ENCODE data around the gene FBL.

The FBL gene

DNA sequence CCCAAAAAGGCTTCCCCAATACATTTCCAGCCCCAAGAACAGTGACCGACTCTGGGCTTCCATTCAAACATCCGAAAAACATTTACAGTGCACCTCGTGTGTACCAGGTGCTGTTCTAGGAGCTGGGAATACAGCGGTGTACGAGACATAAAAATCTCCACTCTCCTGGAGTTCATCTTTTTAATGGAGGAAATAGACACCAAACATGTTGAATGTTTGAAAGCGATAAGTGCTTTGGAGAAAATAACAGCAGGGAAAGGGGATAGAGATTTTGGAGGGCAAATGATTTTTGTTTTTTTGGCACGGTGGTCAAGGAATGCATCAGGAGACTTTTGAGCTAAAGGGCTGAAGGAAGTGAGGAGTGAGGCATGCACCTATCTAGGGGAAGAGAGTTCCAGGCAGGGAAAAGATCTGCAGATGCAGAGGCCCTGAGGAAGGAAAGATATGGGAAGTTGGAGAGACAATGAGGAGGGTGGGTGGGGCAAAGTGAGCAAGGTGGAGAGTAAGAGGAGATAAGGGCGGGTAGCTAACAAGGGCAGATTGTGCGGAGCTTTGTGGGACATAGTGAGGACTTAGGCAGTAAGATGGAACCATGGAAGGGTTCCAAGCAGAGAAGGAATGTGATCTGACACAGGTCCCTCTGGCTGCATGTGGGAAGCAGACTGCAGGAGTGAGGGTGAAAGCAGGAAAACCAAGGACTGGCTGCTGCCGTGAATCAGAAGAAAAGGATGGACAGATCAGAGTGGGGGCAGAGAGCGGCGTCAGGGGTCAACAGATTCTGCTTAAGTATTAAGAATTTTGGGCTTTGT lies 703 bp upstream of the FBL start:
- TF ChIP-seq, protein P1, sequence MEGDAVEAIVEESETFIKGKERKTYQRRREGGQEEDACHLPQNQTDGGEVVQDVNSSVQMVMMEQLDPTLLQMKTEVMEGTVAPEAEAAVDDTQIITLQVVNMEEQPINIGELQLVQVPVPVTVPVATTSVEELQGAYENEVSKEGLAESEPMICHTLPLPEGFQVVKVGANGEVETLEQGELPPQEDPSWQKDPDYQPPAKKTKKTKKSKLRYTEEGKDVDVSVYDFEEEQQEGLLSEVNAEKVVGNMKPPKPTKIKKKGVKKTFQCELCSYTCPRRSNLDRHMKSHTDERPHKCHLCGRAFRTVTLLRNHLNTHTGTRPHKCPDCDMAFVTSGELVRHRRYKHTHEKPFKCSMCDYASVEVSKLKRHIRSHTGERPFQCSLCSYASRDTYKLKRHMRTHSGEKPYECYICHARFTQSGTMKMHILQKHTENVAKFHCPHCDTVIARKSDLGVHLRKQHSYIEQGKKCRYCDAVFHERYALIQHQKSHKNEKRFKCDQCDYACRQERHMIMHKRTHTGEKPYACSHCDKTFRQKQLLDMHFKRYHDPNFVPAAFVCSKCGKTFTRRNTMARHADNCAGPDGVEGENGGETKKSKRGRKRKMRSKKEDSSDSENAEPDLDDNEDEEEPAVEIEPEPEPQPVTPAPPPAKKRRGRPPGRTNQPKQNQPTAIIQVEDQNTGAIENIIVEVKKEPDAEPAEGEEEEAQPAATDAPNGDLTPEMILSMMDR (conservative IDR thresholded peaks at IDR 0.05; ENCODE audit: control insufficient read depth, insufficient read depth, low read depth, low read length), result no peak
- no peak for DNase-seq (ENCODE audit: low read depth)

DNA sequence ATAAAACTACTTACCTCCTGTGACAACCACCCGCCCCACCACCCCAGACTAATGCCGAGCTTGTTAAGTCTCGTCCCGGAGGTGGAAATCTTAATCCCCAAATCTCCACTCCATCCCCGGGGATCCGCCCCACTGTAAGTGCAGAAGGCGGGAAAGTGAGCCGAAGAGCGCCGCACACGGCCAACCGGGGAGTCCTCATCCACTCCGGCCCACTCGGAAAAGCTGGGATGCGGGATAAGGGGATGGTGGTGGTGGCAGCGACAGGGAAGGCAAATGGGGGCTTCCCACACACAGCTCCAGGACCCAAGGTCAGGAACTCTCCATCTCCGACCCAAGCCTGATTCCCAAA lies 621 bp downstream of the FBL start:
- H3K4me3 ChIP-seq (ENCODE audit: control insufficient read depth, low read depth, low read length), result peak overlapping the region; percentile 95
- DNase-seq (ENCODE audit: low read depth), result no peak
- TF ChIP-seq, protein P1 (conservative IDR thresholded peaks at IDR 0.05; ENCODE audit: control insufficient read depth, insufficient read depth, low read depth, low read length), result no peak

More for the DNA sequence above, 703 bp upstream of the FBL start:
- H3K4me3 ChIP-seq (ENCODE audit: control insufficient read depth, low read depth, low read length), result peak overlapping the region; percentile 95

DNA sequence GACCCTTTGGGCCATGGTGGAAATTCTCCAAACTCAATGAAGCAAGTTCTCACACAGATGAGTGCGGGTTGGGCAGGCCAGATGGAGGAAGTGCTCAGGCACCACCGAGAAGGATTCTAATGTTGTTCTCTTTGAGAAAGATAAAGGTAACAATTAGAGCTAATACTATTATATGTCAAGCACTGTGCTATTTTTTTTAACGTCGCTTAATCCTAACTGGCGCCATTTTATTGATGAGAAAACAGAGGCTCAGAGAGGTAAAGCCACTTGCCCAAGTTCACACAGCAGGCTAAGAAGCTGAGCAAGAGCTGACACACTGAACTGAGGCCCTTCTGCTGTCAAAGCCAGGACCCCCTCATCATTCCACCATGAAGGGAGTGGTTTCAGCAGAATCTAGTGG lies 1.0 kb downstream of the FBL start:
- H3K4me3 ChIP-seq (ENCODE audit: control insufficient read depth, low read depth, low read length), result peak overlapping the region; percentile 95
- DNase-seq (ENCODE audit: low read depth), result no peak
- TF ChIP-seq, protein P1 (conservative IDR thresholded peaks at IDR 0.05; ENCODE audit: control insufficient read depth, insufficient read depth, low read depth, low read length), result no peak

DNA sequence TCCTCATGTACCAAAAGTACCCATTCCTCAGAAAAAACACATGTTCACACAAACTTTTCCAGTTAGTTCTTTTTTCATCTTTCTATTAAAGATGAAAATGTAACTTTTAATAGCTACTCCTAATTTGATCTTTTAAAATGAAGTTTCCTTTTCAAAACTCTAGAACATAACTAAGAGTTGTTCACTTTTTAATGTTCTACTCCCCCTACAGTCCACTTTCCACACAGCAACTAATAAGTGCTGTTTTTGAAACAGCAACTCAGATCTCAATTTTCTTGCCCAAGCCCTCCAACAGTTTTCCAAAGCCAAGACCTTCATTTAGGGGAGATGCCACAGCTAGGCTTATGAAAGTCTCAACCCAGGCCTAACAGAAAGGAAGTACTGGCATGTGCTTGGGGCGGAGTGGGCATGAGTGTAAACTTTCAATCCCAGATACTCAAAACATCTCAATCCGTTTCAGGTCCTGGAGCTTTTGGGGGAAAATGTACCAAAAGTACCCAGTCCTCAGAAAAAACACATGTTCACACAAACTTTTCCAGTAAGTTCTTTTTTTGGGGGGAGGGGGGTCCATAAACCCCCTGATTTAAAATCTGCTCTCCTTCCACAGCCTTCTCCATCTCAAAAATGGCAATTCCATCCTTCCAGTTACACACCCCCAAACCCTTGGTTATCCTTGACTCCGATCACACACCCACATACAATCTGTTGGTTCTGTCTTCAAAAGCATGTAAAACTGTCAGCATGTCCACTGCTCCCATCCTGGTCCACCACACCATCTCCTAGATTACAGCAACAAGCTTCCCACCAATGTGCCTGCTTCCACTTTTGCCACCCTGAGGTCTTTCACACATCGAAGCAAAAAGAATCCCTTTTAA lies 2.0 kb downstream of the FBL start:
- peak; percentile 71 for DNase-seq (ENCODE audit: low read depth)
- H3K4me3 ChIP-seq (ENCODE audit: control insufficient read depth, low read depth, low read length), result peak overlapping the region; percentile 95
- TF ChIP-seq, protein P1 (conservative IDR thresholded peaks at IDR 0.05; ENCODE audit: control insufficient read depth, insufficient read depth, low read depth, low read length), result peak; percentile 75

DNA sequence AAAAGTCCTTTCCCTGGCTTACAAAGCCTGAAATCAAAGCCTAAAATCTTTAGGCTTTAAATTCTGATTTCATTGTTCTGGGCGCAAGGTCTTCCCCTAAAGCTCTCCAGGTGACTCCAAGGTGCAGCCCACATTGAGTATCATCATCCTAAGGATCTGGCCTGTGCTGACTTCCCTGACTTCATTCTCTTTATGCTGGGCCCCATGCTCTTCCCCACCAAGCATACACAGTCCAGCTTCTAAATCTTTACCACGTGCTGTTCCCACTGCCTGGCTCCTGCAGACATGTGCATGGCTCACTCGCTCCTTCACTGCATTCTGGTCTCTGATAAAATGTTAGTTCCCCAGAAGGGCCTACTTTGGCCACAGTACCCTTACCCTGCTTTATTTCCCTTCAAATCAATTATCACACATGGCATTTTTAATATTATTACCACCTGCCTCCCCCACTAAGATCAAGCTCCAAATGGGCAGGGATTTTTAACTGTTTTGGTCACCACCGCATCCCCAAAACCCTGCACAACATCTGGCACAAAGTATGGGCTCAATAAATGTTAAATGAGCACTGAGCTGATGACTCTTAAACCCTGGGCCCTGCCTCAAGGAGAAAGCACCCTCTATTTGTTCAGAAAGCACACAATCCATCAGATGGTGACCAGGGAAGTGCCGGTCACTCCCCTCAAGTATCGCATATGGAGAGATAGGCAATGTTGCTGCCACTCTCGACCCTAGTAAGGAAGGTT lies 3.3 kb downstream of the FBL start:
- no peak overlapping the region for H3K4me3 ChIP-seq (ENCODE audit: control insufficient read depth, low read depth, low read length)
- TF ChIP-seq, protein P1 (conservative IDR thresholded peaks at IDR 0.05; ENCODE audit: control insufficient read depth, insufficient read depth, low read depth, low read length), result no peak
- no peak for DNase-seq (ENCODE audit: low read depth)

DNA sequence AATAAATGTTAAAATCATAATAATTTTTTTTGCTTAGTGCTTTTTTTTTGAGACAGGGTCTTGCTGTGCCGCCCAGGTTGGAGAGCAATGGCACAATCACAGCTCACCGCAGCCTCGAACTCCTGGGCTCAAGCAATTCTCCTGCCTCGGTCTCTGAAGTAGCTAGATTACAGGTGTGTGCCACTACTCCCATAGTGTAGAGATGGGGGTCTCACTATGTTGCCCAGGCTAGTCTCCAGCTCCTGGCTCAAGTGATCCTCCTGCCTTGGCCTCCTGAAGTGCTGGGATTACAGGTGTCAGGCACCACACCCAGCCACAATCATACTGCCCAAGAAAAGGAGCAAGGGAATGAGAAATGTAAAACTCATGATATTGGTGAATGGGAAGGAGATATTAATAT lies 5.1 kb downstream of the FBL start:
- no peak for DNase-seq (ENCODE audit: low read depth)
- no peak overlapping the region for H3K4me3 ChIP-seq (ENCODE audit: control insufficient read depth, low read depth, low read length)
- TF ChIP-seq, protein P1 (conservative IDR thresholded peaks at IDR 0.05; ENCODE audit: control insufficient read depth, insufficient read depth, low read depth, low read length), result no peak
